HG02642 (cell line): Measurements from ENCODE around the gene LCORL.

ENCODE experiments used
- ATAC-seq: cut with Tn5 transposase; IDR thresholded peaks from one replicate; pipeline ENCODE4 v1.9.1; 2021; ENCODE audit warnings: mild to moderate bottlenecking; ENCODE audit not compliant: unreplicated experiment, poor library complexity

Gene LCORL

GRCh38 chr4:17794730-17795129 is 226.8 kb downstream of the LCORL start:
- no peak for ATAC-seq
